CD4-positive, alpha-beta T cell treated with Interferon gamma for 1 hour (primary cell): Measurements from ENCODE around the gene VTI1A.
"Not testable (repeated sequence)": the region's sequence is repeated elsewhere in the genome, so short reads cannot be mapped to it uniquely, and the experiment has no call there.

Source experiments
- DNase-seq: peaks from one replicate; pipeline ENCODE4 v3.0.0-alpha.2; 2020

VTI1A gene

DNA sequence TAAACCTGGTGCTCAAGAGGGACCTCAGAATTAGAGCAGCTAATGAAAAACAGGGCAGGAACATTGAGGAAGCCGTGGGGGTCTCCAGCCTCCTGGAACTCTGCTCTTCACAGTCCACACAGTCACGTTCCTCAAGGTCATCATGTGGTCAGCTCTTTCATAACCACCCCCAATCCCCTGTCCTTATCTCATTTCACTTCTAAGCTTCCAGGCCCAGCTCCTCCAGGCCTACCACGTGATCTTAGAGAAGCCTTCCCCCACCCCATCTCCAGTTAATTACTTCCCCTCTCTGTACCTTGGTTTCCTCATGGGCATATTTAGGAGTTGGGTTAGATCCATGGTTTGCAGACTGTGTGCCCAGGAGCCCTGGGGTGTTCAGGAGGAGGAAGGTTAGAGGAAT is 396.6 kb downstream of the VTI1A start:
- no peak for DNase-seq

DNA sequence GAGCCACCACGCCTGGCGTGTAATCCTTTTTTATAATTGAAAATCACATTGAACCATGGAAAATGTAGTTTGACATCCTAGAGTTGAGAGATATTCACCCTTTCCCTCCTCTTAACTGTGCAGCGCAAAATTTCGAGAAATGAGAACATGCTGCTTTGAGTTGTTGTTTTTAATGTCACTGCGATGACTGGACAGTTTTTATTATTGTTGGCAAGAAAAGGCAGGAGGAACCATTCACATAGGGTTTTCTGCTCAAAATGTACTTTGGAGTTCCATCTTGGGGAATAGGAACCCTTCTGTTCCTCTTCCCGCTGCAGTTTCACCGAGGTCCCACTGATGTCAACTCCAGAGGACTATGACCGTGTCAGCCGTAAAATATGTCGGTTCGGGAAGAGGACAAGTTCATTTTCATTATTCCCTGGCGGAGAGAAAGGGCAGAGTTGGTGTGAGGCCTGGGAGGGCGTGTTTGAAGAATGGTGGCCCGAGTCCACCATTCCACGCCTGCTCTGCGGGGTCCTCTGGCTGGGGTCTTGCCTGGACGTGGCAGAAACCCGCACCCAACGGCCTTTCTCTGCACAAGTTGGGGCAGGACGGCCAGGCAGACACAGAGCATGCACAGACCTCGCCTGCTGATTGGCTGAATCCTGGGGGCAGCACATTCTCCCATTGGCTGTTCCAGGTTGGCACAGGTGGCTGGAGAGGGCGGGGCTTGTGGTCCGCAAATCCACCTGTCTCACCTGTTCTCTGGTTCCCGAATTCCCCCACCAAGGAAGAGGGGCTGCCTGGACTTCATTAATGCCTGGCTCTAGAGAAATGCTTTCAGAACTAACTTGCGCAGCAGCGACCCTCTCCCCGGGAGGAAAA is 397.9 kb downstream of the VTI1A start:
- no peak for DNase-seq

DNA sequence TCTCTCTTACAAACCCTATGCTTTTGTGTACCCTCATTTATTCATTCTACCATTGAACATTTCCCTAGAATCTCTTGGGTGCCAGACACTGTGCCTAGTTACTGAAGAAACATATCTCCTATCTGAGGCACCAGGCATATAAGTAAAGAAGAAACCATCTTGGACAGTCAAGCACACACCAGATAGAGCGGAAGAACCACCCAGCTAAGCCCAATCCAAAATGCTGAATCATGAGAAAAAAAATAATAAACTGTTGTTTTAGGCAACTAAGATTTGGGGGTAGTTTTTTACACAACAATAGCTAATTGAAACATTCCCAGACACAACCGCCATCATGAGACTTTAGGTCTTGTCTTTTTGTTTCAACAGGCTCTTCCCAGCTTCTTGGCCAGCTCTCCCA is 400.8 kb downstream of the VTI1A start:
- DNase-seq, result no peak

- DNase-seq, result no peak
Measured at GRCh38 chr10:112848228-112848627, 401.2 kb downstream of the VTI1A start.

GRCh38 chr10:112848868-112849430 is 401.9 kb downstream of the VTI1A start:
- no peak for DNase-seq

DNA sequence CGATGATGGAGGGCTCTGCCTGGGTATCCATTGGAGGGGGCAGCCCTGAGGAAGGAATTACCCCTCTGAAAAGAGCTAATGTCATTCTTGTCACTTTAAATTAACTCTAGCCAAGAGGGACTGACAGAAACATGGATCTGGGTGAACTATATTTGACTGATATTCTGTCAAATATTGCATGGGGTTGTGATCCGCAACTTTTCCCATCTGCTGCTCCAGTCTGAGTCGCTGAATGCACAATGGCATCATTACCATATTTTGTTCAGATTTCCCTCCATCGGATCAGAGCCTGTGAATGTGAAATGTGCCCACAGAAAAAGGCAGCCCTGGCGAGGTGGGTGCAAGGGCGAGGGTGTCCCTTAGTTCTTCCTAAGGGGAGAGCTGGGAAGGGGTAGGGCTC is 402.5 kb downstream of the VTI1A start:
- DNase-seq, result no peak

DNA sequence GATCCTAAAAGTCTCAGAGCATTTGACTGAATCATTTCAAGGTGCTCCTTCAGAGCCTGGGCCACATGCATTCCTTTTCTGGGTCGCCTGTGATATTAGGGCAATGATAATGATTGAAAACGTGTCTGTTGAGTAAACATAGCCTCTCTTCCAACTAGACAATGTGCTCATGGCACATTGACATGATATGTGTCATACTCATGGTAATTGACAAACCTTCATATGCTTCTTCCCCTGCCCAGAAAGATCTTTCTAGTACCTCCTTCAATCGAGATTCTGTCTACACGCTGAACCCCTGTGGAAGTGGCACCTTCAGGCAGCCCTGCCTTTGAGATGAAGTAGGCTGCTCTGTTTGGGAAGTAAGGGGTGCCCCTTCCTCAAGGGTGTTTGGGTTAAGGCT is 404.2 kb downstream of the VTI1A start:
- no peak for DNase-seq

- no peak for DNase-seq
Measured at GRCh38 chr10:112851588-112852211, 404.7 kb downstream of the VTI1A start.

- DNase-seq, result peak; percentile 52
Measured at GRCh38 chr10:112852306-112852705, 405.3 kb downstream of the VTI1A start.

GRCh38 chr10:112855134-112855533 is 408.1 kb downstream of the VTI1A start:
- DNase-seq, result no peak

DNA sequence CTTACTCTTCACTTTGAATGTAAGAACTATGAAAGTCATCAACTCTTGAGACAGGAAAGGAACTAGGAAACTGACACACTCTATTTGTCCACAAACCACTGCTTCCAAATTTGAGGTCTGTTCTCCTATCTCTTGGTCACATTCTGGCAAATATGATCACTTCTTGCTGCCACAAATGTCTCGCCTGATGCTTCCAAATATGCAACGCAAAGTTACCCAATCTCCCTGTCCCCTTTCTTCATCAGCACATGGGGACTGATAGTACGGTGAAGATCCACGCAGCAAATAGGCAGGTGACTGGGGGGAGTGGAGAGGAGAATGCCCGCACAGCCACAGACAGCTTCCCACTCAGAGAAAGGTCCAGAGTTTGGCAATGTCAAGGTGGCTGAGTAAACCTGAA is 410.5 kb downstream of the VTI1A start:
- no peak for DNase-seq

- DNase-seq, result no peak
Measured at GRCh38 chr10:112858986-112859651, 412.1 kb downstream of the VTI1A start.

GRCh38 chr10:112859793-112860192 is 412.8 kb downstream of the VTI1A start:
- DNase-seq, result no peak

DNA sequence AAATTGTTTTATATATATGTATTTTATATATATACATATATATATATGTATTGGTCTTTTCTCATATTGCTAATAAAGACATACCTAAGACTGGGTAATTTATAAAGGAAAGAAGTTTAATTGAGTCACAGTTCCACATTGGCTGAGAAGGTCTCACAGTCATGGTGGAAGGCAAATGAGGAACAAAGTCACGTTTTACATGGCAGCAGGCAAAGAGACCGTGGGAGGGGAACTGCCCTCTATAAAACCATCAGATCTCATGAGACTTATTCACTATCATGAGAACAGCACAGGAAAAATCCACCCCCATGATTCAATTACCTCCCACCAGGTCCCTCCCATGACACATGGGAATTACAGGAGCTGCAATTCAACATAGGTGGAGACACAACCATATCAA is 416.4 kb downstream of the VTI1A start:
- DNase-seq, result not testable (repeated sequence)
